Smooth muscle cell of the umbilical artery (primary cell): ENCODE measurements around the gene GNG8. TPM values are rescaled to one million over a fixed set of nuclear protein-coding genes. Genes with fewer than 3 reads are reported as not detected.

ENCODE experiments used
- total RNA-seq: library from RNA; depleted of rRNA; stranded (reverse); fragments of >200 nt; gene quantifications from 2 replicates; pipeline ENCODE4 v1.2.3, GENCODE V29; 2014

GNG8 gene
- not detected in 2 replicates for total RNA-seq

GRCh38 chr19:46635920-46636761 is at the start of gene GNG8:
Gene GNG8, minus strand, starts transcription at chr19:46636202. Its CDS starts 1,520 bp downstream, at chr19:46634682.

DNA sequence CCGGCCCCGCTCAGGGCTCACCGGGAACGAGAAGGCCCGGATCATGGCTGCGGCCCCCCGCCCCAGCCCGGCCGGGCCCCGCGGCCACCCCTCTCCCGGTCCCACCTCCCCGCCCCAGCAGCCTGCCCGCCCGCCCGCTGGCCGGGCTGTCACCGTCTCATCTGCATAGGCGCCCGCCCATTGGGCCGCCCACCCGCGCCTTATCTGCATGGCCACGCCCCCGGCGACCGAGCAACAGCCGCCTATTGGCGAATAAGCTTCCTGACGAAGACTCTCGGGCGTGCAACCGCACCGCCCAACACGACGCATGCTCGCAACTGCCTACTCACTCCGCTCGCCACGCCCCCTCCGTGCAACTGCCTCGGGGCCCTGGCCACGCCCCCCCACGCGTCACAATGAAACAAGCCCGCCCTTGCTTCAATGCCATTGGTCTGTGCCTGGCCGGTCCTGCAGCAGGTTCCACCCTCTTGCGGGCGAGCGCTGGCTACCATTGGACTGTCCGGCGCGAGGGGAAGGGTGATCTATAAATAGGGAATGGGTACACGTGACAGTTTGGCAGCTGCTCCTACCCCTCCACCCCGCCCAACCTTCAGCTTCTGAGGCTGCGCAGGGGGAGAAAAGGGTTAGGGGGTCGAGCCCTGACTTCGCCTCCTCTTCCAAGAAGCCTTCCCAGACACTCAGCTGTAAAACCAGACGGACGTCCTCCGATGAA is 25.2 kb upstream of the GNG8 start, which contains the start of gene DACT3:
Gene DACT3, minus strand, starts transcription at position 163 of the 712 bp plus-strand sequence. Its CDS starts 118 bp downstream, at position 45.

GRCh38 chr19:46624958-46625661 is 10.9 kb downstream of the GNG8 start, which contains the start of gene PTGIR:
Gene PTGIR, minus strand, starts transcription at chr19:46625089. Its CDS starts 864 bp downstream, at chr19:46624225.

DNA sequence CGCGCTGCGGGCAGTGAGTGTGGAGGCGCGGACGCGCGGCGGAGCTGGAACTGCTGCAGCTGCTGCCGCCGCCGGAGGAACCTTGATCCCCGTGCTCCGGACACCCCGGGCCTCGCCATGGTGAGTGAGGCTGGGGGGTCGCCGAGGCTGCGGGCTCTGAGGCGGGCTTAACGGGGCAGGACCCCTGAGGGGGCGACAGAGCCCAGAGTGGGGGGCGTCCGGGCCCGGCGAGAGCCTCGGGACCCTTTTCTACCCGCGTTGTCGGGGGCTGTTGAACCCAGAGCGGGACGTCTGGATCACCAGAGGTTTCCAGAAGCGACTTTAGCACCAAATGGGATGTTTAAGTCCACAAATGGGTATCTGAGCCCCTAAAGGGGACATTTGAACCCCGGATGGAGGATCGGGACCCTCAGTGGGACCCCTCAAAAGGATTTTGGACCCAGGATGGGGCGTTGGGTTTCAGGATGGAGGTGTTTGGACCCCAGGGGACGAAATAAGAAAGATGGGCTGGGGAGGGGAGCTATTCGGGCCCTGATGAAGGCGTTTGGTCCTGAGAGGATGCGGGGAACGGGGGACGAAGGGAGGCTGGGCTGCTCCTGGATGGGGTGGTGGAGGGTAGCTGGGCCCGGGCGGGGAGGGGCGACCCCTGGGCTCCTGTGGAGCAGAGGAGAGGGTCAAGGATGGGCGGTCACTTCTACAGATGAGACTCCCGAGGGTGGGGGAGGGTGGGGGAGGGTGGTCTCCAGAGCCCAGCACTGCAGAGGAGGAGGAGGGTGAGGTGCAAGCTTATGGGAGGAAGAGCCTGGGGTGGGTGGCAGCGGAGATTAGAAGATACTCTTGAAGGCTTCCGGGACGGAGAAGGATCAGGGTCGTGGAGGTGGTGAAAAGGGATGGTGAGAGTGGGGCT is 34.4 kb downstream of the GNG8 start, which contains the start of gene CALM3:
Gene CALM3, plus strand, starts transcription at position 13 of the 907 bp plus-strand sequence. Its CDS starts 105 bp downstream, at position 118.

Other genes starting within 250 kb of the GNG8 start
- 25.0 and 30.0 TPM in 2 replicates for gene CCDC8, start 222.6 kb downstream of the GNG8 start, total RNA-seq
- gene PNMA8C, start 207.3 kb downstream of the GNG8 start, total RNA-seq = 0.09 and 0.30 TPM in 2 replicates
- 2.8 and 16.3 TPM in 2 replicates for gene PNMA8A, start 164.6 kb downstream of the GNG8 start, total RNA-seq
- 0.60 and 1.2 TPM in 2 replicates for gene PNMA8B, start 140.3 kb downstream of the GNG8 start, total RNA-seq
- gene CALM3, start 34.9 kb downstream of the GNG8 start, total RNA-seq = 146 and 342 TPM in 2 replicates
- 6.8 and 9.1 TPM in 2 replicates for gene PTGIR, start 11.1 kb downstream of the GNG8 start, total RNA-seq
- 2.2 and 5.0 TPM in 2 replicates for gene DACT3, start 25.0 kb upstream of the GNG8 start, total RNA-seq
- 11.0 and 28.1 TPM in 2 replicates for gene PRKD2, start 80.9 kb upstream of the GNG8 start, total RNA-seq
- gene FKRP, start 109.9 kb upstream of the GNG8 start, total RNA-seq = 30.0 and 34.6 TPM in 2 replicates
- gene STRN4, start 110.2 kb upstream of the GNG8 start, total RNA-seq = 43.7 and 73.4 TPM in 2 replicates
- 153 and 200 TPM in 2 replicates for gene SLC1A5, start 152.4 kb upstream of the GNG8 start, total RNA-seq
- gene AP2S1, start 214.6 kb upstream of the GNG8 start, total RNA-seq = 184 and 247 TPM in 2 replicates
- gene ARHGAP35, start 224.8 kb upstream of the GNG8 start, total RNA-seq = 33.9 and 46.8 TPM in 2 replicates